Measurements from ENCODE around the gene TTPAL. TPM values are rescaled to one million over a fixed set of nuclear protein-coding genes. Genes with fewer than 3 reads are reported as not detected.

The TTPAL gene
- total RNA-seq, 2 donors from 2014 or later: 19.7 to 36.1 TPM

GRCh38 chr20:44489223-44489622 lies 13.5 kb downstream of the TTPAL start:
- Mint-ChIP-seq H3K9me3 (no peaks in the 10 kb centered on the region), H3K4me3 (no peak overlapping the region), H3K36me3 (peaks cover 22% of the 10 kb centered on the region), H3K4me1 (ENCODE audit: low read depth in 2 of 2) (peaks cover 22 to 28% of the 10 kb centered on the region in 2 donors), H3K27me3 (no peaks in the 10 kb centered on the region), H3K27ac (no peak overlapping the region)
- DNase-seq (ENCODE audit: low spot score): no peak
- ATAC-seq: no peak

DNA sequence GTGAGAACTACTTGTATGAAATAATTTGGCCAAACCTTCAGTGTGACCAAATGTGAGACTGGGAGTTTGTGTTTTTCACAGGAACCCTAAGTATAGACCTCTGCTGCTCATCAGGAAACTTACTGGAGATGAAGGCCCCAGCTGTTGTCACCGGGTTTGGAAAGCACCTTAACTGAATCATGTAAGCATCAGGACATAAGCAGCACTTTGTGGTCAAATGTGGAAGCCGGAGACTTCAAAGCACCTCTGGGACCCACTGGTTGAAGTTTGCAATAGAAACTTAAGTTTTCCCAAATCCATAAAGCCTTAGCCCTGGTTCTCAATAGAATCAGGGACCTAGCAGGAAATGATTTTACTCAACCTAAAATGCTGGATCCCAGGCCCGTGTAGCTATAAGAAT lies 14.3 kb downstream of the TTPAL start:
- peaks cover 22% of the 10 kb centered on the region for H3K36me3 Mint-ChIP-seq
- peaks cover 22 to 28% of the 10 kb centered on the region in 2 donors for H3K4me1 Mint-ChIP-seq (ENCODE audit: low read depth in 2 of 2)
- no peak overlapping the region for H3K4me3 Mint-ChIP-seq
- ATAC-seq: no peak
- H3K27ac Mint-ChIP-seq: no peak overlapping the region
- H3K27me3 Mint-ChIP-seq: no peaks in the 10 kb centered on the region
- DNase-seq (ENCODE audit: low spot score): no peak
- H3K9me3 Mint-ChIP-seq: no peaks in the 10 kb centered on the region

DNA sequence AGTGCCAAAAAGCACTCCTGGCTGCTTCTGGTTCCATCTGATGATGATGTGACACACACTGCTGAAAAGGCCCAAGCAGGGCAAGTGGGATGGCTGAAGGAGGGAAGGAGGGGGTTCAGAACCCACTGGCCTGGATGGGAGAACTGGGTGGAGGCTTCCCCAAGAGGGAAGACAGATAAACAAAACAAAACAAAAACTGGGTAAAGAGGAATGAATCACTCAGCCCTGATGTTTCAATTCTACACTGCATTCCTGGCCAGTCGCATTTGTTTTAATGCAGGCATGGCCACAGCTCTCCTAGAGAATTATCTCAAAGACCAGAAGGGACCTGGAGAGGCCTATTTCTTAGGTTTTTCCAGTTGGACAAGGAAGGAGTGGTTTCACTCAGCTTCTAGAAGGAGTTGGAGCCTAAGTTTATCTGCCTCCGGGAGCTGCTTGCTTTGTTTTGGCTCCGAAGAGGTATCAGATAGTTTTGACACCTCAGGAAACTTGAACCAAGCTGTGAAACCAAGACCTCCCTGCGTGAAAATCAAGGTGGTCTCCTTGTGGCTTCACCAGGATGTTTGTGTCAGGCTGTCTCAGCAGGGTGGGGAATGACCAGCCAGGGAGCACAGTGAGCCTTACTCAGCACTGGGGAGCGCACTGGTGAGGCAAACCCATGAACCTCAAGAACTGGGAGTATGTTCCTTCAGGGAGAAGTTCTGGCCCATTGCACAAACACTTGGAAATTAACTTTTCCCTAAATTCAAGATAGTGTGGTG lies 16.1 kb downstream of the TTPAL start:
- Mint-ChIP-seq H3K27me3 (no peaks in the 10 kb centered on the region), H3K4me1 (ENCODE audit: low read depth in 2 of 2) (peaks cover 33 to 34% of the 10 kb centered on the region in 2 donors), H3K36me3 (peaks cover 25% of the 10 kb centered on the region), H3K9me3 (no peaks in the 10 kb centered on the region), H3K4me3 (peak overlapping the region; percentile 82), H3K27ac (peak overlapping the region; percentile 74 to 82)
- DNase-seq (ENCODE audit: low spot score): no peak
- ATAC-seq: peak; percentile 65 to 69

GRCh38 chr20:44494266-44494665 lies 18.6 kb downstream of the TTPAL start:
- ATAC-seq (no peak), DNase-seq (ENCODE audit: low spot score) (no peak)
- Mint-ChIP-seq H3K4me1 (ENCODE audit: low read depth in 2 of 2) (peaks cover 36 to 39% of the 10 kb centered on the region in 2 donors), H3K36me3 (peaks cover 24% of the 10 kb centered on the region), H3K9me3 (no peaks in the 10 kb centered on the region), H3K4me3 (no peak overlapping the region), H3K27me3 (no peaks in the 10 kb centered on the region), H3K27ac (peak overlapping the region; percentile 39 to 74)

- H3K4me1 Mint-ChIP-seq (ENCODE audit: low read depth in 2 of 2): peaks cover 36 to 39% of the 10 kb centered on the region in 2 donors
- DNase-seq (ENCODE audit: low spot score) (no peak), ATAC-seq (no peak)
- H3K27me3 Mint-ChIP-seq: no peaks in the 10 kb centered on the region
- peaks cover 25% of the 10 kb centered on the region for H3K36me3 Mint-ChIP-seq
- no peak overlapping the region for H3K4me3 Mint-ChIP-seq
- peak overlapping the region; percentile 74 to 80 for H3K27ac Mint-ChIP-seq
- H3K9me3 Mint-ChIP-seq: no peaks in the 10 kb centered on the region
Observed at GRCh38 chr20:44494681-44495080, 19.0 kb downstream of the TTPAL start.

- Mint-ChIP-seq H3K27ac (peak overlapping the region; percentile 74 to 80), H3K27me3 (no peaks in the 10 kb centered on the region), H3K4me1 (ENCODE audit: low read depth in 2 of 2) (peaks cover 36 to 39% of the 10 kb centered on the region in 2 donors), H3K9me3 (no peaks in the 10 kb centered on the region), H3K4me3 (peak overlapping the region; percentile 52), H3K36me3 (peaks cover 25% of the 10 kb centered on the region)
- DNase-seq (ENCODE audit: low spot score) (no peak), ATAC-seq (peak; percentile 69 to 81)
Observed at GRCh38 chr20:44495257-44495656, 19.6 kb downstream of the TTPAL start.

- Mint-ChIP-seq H3K27ac (peak overlapping the region; percentile 74 to 80), H3K4me3 (peak overlapping the region; percentile 52), H3K4me1 (ENCODE audit: low read depth in 2 of 2) (peaks cover 36 to 39% of the 10 kb centered on the region in 2 donors), H3K27me3 (no peaks in the 10 kb centered on the region), H3K36me3 (peaks cover 30% of the 10 kb centered on the region), H3K9me3 (no peaks in the 10 kb centered on the region)
- ATAC-seq (peak; percentile 67 to 72), DNase-seq (ENCODE audit: low spot score) (no peak)
Observed at GRCh38 chr20:44495802-44496481, 20.3 kb downstream of the TTPAL start.

GRCh38 chr20:44496976-44497375 lies 21.3 kb downstream of the TTPAL start:
- no peaks in the 10 kb centered on the region for H3K9me3 Mint-ChIP-seq
- peaks cover 35% of the 10 kb centered on the region for H3K36me3 Mint-ChIP-seq
- H3K4me3 Mint-ChIP-seq: no peak overlapping the region
- no peaks in the 10 kb centered on the region for H3K27me3 Mint-ChIP-seq
- H3K4me1 Mint-ChIP-seq (ENCODE audit: low read depth in 2 of 2): peaks cover 32 to 35% of the 10 kb centered on the region in 2 donors
- H3K27ac Mint-ChIP-seq: peak overlapping the region in 1 of 2 donors; percentile 28
- DNase-seq (ENCODE audit: low spot score) (no peak), ATAC-seq (no peak)

- Mint-ChIP-seq H3K36me3 (peaks cover 36% of the 10 kb centered on the region), H3K27ac (peak overlapping the region in 1 of 2 donors; percentile 28), H3K27me3 (no peaks in the 10 kb centered on the region), H3K4me3 (no peak overlapping the region), H3K9me3 (no peaks in the 10 kb centered on the region), H3K4me1 (ENCODE audit: low read depth in 2 of 2) (peaks cover 27% of the 10 kb centered on the region in 2 donors)
- ATAC-seq: no peak
- no peak for DNase-seq (ENCODE audit: low spot score)
Observed at GRCh38 chr20:44497761-44498160, 22.1 kb downstream of the TTPAL start.

GRCh38 chr20:44500221-44500620 lies 24.5 kb downstream of the TTPAL start:
- ATAC-seq: no peak
- Mint-ChIP-seq H3K27me3 (no peaks in the 10 kb centered on the region), H3K4me3 (no peak overlapping the region), H3K36me3 (peaks cover 41% of the 10 kb centered on the region), H3K9me3 (no peaks in the 10 kb centered on the region), H3K4me1 (ENCODE audit: low read depth in 2 of 2) (peaks cover 22 to 25% of the 10 kb centered on the region in 2 donors), H3K27ac (no peak overlapping the region)
- DNase-seq (ENCODE audit: low spot score): no peak

- no peak overlapping the region for H3K4me3 Mint-ChIP-seq
- H3K9me3 Mint-ChIP-seq: no peaks in the 10 kb centered on the region
- DNase-seq (ENCODE audit: low spot score): no peak
- ATAC-seq: no peak
- peaks cover 11 to 15% of the 10 kb centered on the region in 2 donors for H3K4me1 Mint-ChIP-seq (ENCODE audit: low read depth in 2 of 2)
- H3K27ac Mint-ChIP-seq: peak overlapping the region; percentile 6 to 14
- peaks cover 33% of the 10 kb centered on the region for H3K36me3 Mint-ChIP-seq
- no peaks in the 10 kb centered on the region for H3K27me3 Mint-ChIP-seq
Observed at GRCh38 chr20:44501448-44501847, 25.8 kb downstream of the TTPAL start.

DNA sequence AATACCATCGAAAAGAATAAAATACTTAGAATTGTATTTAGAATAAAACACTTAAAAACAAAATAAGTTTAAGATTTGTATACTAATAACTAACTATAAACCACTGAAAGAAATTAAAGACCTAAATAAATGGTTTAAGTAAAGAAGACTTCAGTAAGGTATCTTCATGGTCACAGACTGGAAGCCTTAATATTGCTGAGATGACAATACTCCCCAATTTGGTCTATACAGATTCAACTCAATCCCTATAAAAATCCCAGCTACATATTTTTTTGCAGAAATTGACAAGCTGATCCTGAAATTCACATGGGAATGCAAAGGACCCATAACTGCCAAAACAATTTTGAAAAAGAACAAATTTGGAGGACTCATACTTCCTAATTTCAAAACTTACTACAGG lies 27.3 kb downstream of the TTPAL start:
- Mint-ChIP-seq H3K9me3 (no peaks in the 10 kb centered on the region), H3K4me1 (ENCODE audit: low read depth in 2 of 2) (peaks cover 11 to 12% of the 10 kb centered on the region in 2 donors), H3K4me3 (no peak overlapping the region), H3K36me3 (peaks cover 33% of the 10 kb centered on the region), H3K27ac (no peak overlapping the region), H3K27me3 (no peaks in the 10 kb centered on the region)
- ATAC-seq (no peak), DNase-seq (ENCODE audit: low spot score) (no peak)

DNA sequence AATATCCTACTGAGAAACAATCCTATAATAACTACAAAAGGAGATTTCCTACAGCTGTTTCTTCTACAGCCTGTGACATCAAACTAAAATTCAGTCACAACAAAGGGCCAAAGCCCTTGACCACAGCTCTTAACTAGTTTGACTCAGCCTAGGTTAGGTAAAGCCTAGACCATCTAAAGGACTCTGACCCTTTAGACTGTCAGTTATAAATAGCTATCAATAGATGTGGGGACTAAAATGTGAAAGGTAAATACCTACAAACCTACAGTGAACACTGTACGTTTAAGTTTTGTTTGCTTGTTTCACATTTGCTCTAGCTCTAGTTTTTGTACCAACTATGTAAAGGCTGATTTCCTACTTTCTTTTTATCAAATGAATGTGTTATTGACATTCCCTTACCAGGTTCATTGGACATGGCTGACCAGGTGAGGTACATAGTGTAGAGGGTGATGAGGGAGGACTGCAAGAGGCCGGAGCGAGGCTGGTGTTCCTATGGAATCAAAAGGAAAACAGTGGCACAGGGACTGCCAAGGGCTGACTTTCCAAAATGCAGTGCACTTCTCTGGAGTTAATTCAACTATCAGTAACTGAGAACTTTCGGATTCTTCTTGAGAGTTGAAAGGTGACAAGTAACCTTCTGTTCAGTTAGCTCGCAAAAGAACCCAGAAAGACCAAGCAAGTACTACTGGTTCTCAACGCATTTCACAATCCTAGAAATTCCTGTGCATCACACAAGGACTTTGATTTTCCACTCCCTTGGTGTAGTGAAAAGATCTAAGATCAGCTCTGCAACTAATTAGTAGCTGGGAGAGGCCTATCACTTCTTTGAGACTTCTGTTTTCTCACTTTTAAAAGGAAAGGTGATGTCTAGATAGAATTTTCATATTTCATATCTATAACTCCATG lies 29.0 kb downstream of the TTPAL start:
- ATAC-seq (no peak), DNase-seq (ENCODE audit: low spot score) (no peak)
- no peak overlapping the region for H3K27ac Mint-ChIP-seq
- no peaks in the 10 kb centered on the region for H3K27me3 Mint-ChIP-seq
- no peak overlapping the region for H3K4me3 Mint-ChIP-seq
- H3K4me1 Mint-ChIP-seq (ENCODE audit: low read depth in 2 of 2): peaks cover 6 to 7% of the 10 kb centered on the region in 2 donors
- H3K36me3 Mint-ChIP-seq: peaks cover 23% of the 10 kb centered on the region
- no peaks in the 10 kb centered on the region for H3K9me3 Mint-ChIP-seq

All from natural killer cell treated with Interleukin-12 subunit alpha and Interleukin-12 subunit beta and Interleukin-15 and Interleukin-18, amount 100 ng/mL, for 72 hours (primary cell).